Trophoblast cell (in vitro differentiated cells and primary cell): ENCODE results near the gene FBN3.

Experiments
- DNase-seq, 2 donors: peaks; one replicate each; pipeline ENCODE4 v3.0.0-alpha.2; 2016
- H2AFZ ChIP-seq: 2 replicates; pipeline ENCODE4 v1.6.1; 2013; ENCODE audit warnings: low read length, moderate library complexity, mild to moderate bottlenecking; ENCODE audit not compliant: insufficient read depth, poor library complexity
- H2AK5ac ChIP-seq: 2 replicates; pipeline ENCODE4 v1.6.1; 2013; ENCODE audit warnings: mild to moderate bottlenecking, low read length
- H2BK120ac ChIP-seq: 2 replicates; pipeline ENCODE4 v1.6.1; 2013; ENCODE audit warnings: low read length, mild to moderate bottlenecking, moderate library complexity; ENCODE audit not compliant: insufficient read depth, poor library complexity
- H2BK12ac ChIP-seq: 2 replicates; pipeline ENCODE4 v1.6.1; 2013; ENCODE audit warnings: mild to moderate bottlenecking, low read length, moderate library complexity
- H2BK5ac ChIP-seq: 2 replicates; pipeline ENCODE4 v1.6.1; 2013; ENCODE audit warnings: low read length, low read depth, moderate library complexity, mild to moderate bottlenecking; ENCODE audit not compliant: poor library complexity
- H3K14ac ChIP-seq: 2 replicates; pipeline ENCODE4 v1.6.1; 2013; ENCODE audit warnings: mild to moderate bottlenecking, low read length
- H3K18ac ChIP-seq: 2 replicates; pipeline ENCODE4 v1.6.1; 2013; ENCODE audit warnings: mild to moderate bottlenecking, low read length
- H3K23ac ChIP-seq: 2 replicates; pipeline ENCODE4 v1.6.1; 2013; ENCODE audit warnings: low read length
- H3K27ac ChIP-seq: 2 replicates; pipeline ENCODE4 v1.5.1; 2013; ENCODE audit warnings: low read depth, mild to moderate bottlenecking, inconsistent platforms, low read length, moderate library complexity
- H3K27me3 ChIP-seq: 2 replicates; pipeline ENCODE4 v1.6.1; 2013; ENCODE audit warnings: inconsistent platforms, mild to moderate bottlenecking, low read length, moderate library complexity; ENCODE audit not compliant: insufficient read depth
- H3K36me3 ChIP-seq, 2 experiments: 1 replicate in 1 of 2; 2 replicates in 1 of 2; pipeline ENCODE4 v1.6.1; 2013; ENCODE audit warnings: low read length in 2 of 2, mild to moderate bottlenecking in 2 of 2, moderate library complexity in 1 of 2; ENCODE audit not compliant: insufficient read depth in 2 of 2, control insufficient read depth in 1 of 2
- H3K4ac ChIP-seq: 2 replicates; pipeline ENCODE4 v1.6.1; 2013; ENCODE audit warnings: low read depth, mild to moderate bottlenecking, low read length, moderate library complexity
- H3K4me1 ChIP-seq, 2 experiments: 1 replicate in 1 of 2; 2 replicates in 1 of 2; pipeline ENCODE4 v1.6.1; 2013; ENCODE audit warnings: low read length in 2 of 2, mild to moderate bottlenecking in 2 of 2, moderate library complexity in 1 of 2; ENCODE audit not compliant: insufficient read depth in 2 of 2, control insufficient read depth in 1 of 2
- H3K4me2 ChIP-seq: 2 replicates; pipeline ENCODE4 v1.6.1; 2013; ENCODE audit warnings: inconsistent platforms, mild to moderate bottlenecking, low read length, moderate library complexity
- H3K4me3 ChIP-seq: 2 replicates; pipeline ENCODE4 v1.5.1; 2013; ENCODE audit warnings: mild to moderate bottlenecking, low read depth, low read length, inconsistent platforms
- H3K79me1 ChIP-seq: one replicate; pipeline ENCODE4 v1.6.1; 2013; ENCODE audit warnings: low read length
- H3K79me2 ChIP-seq: 2 replicates; pipeline ENCODE4 v1.6.1; 2013; ENCODE audit warnings: low read length, mild to moderate bottlenecking; ENCODE audit not compliant: control insufficient read depth, insufficient read depth, poor library complexity
- H3K9ac ChIP-seq: 2 replicates; pipeline ENCODE4 v1.6.1; 2013; ENCODE audit warnings: mild to moderate bottlenecking, low read length
- H3K9me3 ChIP-seq: 2 replicates; pipeline ENCODE4 v1.6.1; 2013; ENCODE audit warnings: low read depth, mild to moderate bottlenecking, control low read depth, inconsistent platforms, low read length; ENCODE audit not compliant: insufficient read depth
- H4K12ac ChIP-seq: 2 replicates; pipeline ENCODE4 v1.6.1; 2013; ENCODE audit warnings: low read depth, mild to moderate bottlenecking, low read length, moderate library complexity
- H4K8ac ChIP-seq: 2 replicates; pipeline ENCODE4 v1.6.1; 2013; ENCODE audit warnings: low read depth, mild to moderate bottlenecking, low read length, moderate library complexity
- H4K91ac ChIP-seq: one replicate; pipeline ENCODE4 v1.6.1; 2013; ENCODE audit warnings: low read depth, mild to moderate bottlenecking, low read length, moderate library complexity
- WGBS: extraction: QIAGEN DNeasy Blood & Tissue Kit; methylation state at CpG from one replicate; pipeline ENCODE4 v1.1.7; 2013; ENCODE audit warnings: missing lambda C conversion rate; ENCODE audit not compliant: insufficient read length, insufficient coverage; ENCODE audit errors: extremely low coverage; 5-methylcytosine and 5-hydroxymethylcytosine counted together

The FBN3 gene

DNA sequence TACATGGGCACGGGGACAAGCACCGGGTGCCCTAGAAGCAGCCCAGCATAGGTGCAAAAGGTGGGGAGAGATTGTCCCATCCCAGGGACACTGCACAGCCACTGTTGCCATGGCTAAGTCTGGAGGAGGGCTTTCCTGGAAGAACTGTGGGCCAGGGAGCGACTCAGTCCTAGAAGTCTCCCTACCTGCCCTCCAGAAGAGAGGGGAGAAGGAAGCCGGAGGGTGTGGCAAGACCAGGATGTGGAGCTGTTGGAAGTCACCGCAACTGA is 2.3 kb upstream of the FBN3 start:
- H3K27ac ChIP-seq, result no peak overlapping the region
- H3K9ac ChIP-seq, result no peak overlapping the region
- no peak overlapping the region for H3K4ac ChIP-seq
- H3K27me3 ChIP-seq, result no peaks in the 10 kb centered on the region
- H3K23ac ChIP-seq, result no peak overlapping the region
- DNase-seq, result no peak
- no peak overlapping the region for H2AFZ ChIP-seq
- H3K79me1 ChIP-seq, result peaks cover 8% of the 10 kb centered on the region
- no peak overlapping the region for H3K18ac ChIP-seq
- peaks cover 0 to 8% of the 10 kb centered on the region in 2 experiments for H3K4me1 ChIP-seq
- peaks cover 2% of the 10 kb centered on the region for H3K79me2 ChIP-seq
- no peak overlapping the region for H3K14ac ChIP-seq
- no peak overlapping the region for H3K4me2 ChIP-seq
- no peak overlapping the region for H2BK12ac ChIP-seq
- no peak overlapping the region for H2AK5ac ChIP-seq
- H4K91ac ChIP-seq, result no peak overlapping the region
- no peak overlapping the region for H4K8ac ChIP-seq
- no peak overlapping the region for H4K12ac ChIP-seq
- H2BK5ac ChIP-seq, result no peak overlapping the region
- peaks cover 0 to 2% of the 10 kb centered on the region in 2 experiments for H3K36me3 ChIP-seq
- no peak overlapping the region for H2BK120ac ChIP-seq
- peaks cover 3% of the 10 kb centered on the region for H3K9me3 ChIP-seq
- no peak overlapping the region for H3K4me3 ChIP-seq
- WGBS, result no CpG with 5 or more reads among the region's 5 CpGs

- Histone ChIP-seq H3K9ac (no peak overlapping the region), H2AFZ (no peak overlapping the region), H3K27me3 (no peaks in the 10 kb centered on the region), H3K27ac (no peak overlapping the region), H3K9me3 (peaks cover 3% of the 10 kb centered on the region), H3K79me1 (peaks cover 8% of the 10 kb centered on the region), H3K79me2 (peaks cover 2% of the 10 kb centered on the region), H3K23ac (no peak overlapping the region), H4K12ac (no peak overlapping the region), H2AK5ac (no peak overlapping the region), H4K8ac (no peak overlapping the region), H2BK120ac (no peak overlapping the region), H3K4ac (no peak overlapping the region), H3K4me1 (peaks cover 0 to 8% of the 10 kb centered on the region in 2 experiments), H3K36me3 (peaks cover 0 to 2% of the 10 kb centered on the region in 2 experiments), H3K14ac (no peak overlapping the region), H2BK5ac (no peak overlapping the region), H3K18ac (no peak overlapping the region), H2BK12ac (no peak overlapping the region), H3K4me2 (no peak overlapping the region), H3K4me3 (no peak overlapping the region), H4K91ac (no peak overlapping the region)
- no CpG with 5 or more reads among the region's 15 CpGs for WGBS
- DNase-seq, result no peak
Measured at GRCh38 chr19:8150998-8151766, 1.8 kb upstream of the FBN3 start.

GRCh38 chr19:8150178-8150865 is 930 bp upstream of the FBN3 start:
- no peak for DNase-seq
- WGBS, result no CpG with 5 or more reads among the region's 6 CpGs
- no peak overlapping the region for H2BK120ac ChIP-seq

DNA sequence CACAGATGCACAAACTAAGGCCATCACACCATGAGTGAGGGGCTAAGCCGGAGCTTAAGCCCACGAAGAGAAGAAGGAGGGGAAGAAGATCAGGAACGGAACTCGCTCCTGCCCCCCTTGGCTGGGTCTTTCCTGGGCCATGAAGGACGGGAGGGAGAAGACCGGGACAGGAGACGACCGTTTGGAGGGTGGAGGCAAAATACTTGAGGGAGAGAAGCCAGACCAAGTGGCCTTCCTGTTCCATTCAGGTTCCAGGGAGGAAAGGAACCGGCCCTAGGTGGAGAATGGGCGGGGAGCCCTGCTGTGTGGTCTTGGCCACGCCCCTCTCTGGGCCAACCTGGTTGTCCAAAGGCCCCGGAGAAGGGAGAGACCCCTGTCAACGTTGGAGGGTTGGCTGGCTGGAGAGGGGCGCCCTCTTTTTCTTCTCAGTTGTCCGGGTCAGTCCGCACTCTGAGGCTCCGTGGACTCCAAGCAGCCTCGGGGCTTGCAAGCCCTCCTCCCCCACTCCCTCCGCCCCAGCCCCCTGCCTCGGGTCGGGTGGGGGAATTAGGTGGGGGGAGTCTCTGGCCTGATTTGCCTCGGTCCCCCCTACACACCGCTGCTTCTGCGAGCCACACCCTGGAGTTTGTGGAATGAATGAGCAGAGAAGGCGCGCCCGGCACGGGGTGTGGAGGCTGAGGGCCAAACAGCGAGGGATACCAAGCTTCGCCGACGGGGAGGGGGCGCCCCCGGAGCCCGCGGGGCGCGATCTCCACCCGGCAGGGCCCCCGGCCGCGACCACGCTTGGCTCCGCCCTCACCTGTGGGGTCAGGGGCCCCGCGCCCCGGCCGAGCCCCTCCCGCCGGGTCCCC is 757 bp downstream of the FBN3 start:
- peak overlapping the region; percentile 91 for H4K12ac ChIP-seq
- H3K27me3 ChIP-seq, result no peaks in the 10 kb centered on the region
- WGBS, result no CpG with 5 or more reads among the region's 50 CpGs
- peaks cover 0 to 8% of the 10 kb centered on the region in 2 experiments for H3K4me1 ChIP-seq
- peak overlapping the region; percentile 83 for H4K91ac ChIP-seq
- peak overlapping the region; percentile 83 for H4K8ac ChIP-seq
- H3K9me3 ChIP-seq, result no peaks in the 10 kb centered on the region
- H3K27ac ChIP-seq, result peak overlapping the region; percentile 74
- H2BK5ac ChIP-seq, result peak overlapping the region; percentile 43
- H3K79me1 ChIP-seq, result peaks cover 8% of the 10 kb centered on the region
- peak overlapping the region; percentile 69 for H3K4me3 ChIP-seq
- H3K18ac ChIP-seq, result peak overlapping the region; percentile 72
- H2AFZ ChIP-seq, result peak overlapping the region; percentile 78
- peak overlapping the region; percentile 71 for H2AK5ac ChIP-seq
- H3K23ac ChIP-seq, result no peak overlapping the region
- peak overlapping the region; percentile 51 for H3K4ac ChIP-seq
- DNase-seq, result peak in 1 of 2 donors; percentile 4
- peaks cover 2% of the 10 kb centered on the region for H3K79me2 ChIP-seq
- peaks cover 2 to 3% of the 10 kb centered on the region in 2 experiments for H3K36me3 ChIP-seq
- H2BK12ac ChIP-seq, result no peak overlapping the region
- peak overlapping the region; percentile 85 for H3K14ac ChIP-seq
- peak overlapping the region; percentile 36 for H3K9ac ChIP-seq
- peak overlapping the region; percentile 90 for H2BK120ac ChIP-seq
- H3K4me2 ChIP-seq, result peak overlapping the region; percentile 77

More at GRCh38 chr19:8150178-8150865, 930 bp upstream of the FBN3 start:
- Histone ChIP-seq H3K4me1 (peaks cover 0 to 8% of the 10 kb centered on the region in 2 experiments), H2AFZ (no peak overlapping the region), H4K91ac (no peak overlapping the region), H2BK5ac (no peak overlapping the region), H3K14ac (no peak overlapping the region), H3K27ac (no peak overlapping the region), H3K4me3 (no peak overlapping the region), H3K79me2 (peaks cover 2% of the 10 kb centered on the region), H2AK5ac (no peak overlapping the region), H3K4ac (no peak overlapping the region), H3K79me1 (peaks cover 8% of the 10 kb centered on the region), H2BK12ac (no peak overlapping the region), H3K9ac (no peak overlapping the region), H3K18ac (no peak overlapping the region), H3K36me3 (peaks cover 0 to 2% of the 10 kb centered on the region in 2 experiments), H3K4me2 (peak overlapping the region; percentile 58), H3K9me3 (peaks cover 3% of the 10 kb centered on the region), H4K12ac (no peak overlapping the region), H4K8ac (no peak overlapping the region), H3K23ac (no peak overlapping the region), H3K27me3 (no peaks in the 10 kb centered on the region)
